Breast epithelium (tissue), 4 donors: ENCODE data around the gene SLFN5. TPM values are rescaled to one million over a fixed set of nuclear protein-coding genes. Genes with fewer than 3 reads are reported as not detected.
"Not testable (repeated sequence)": the region's sequence is repeated elsewhere in the genome, so short reads cannot be mapped to it uniquely, and the experiment has no call there.

Source experiments
- DNase-seq, 2 donors: peaks; one replicate each; pipeline ENCODE4 v3.0.0-alpha.2; 2019; ENCODE audit warnings: low spot score in 2 of 2
- H3K27ac ChIP-seq, 2 donors: fragments of 200-600 bp; sonication (generic) in 1 of 2; one replicate each; pipeline ENCODE4 v1.5.1; 2016 to 2019; ENCODE audit warnings: mild to moderate bottlenecking in 1 of 2
- H3K27me3 ChIP-seq, 2 donors: fragments of 200-600 bp; sonication (generic) in 1 of 2; one replicate each; pipeline versions ENCODE4 v1.5.1 to v1.6.0; 2017 to 2019; ENCODE audit warnings: control low read depth in 1 of 2, mild to moderate bottlenecking in 1 of 2
- H3K36me3 ChIP-seq: fragments of 200-600 bp; one replicate; pipeline ENCODE4 v1.5.1; 2019
- H3K4me1 ChIP-seq, 2 donors: fragments of 200-600 bp; sonication (generic); one replicate each; pipeline ENCODE4 v1.5.1; 2016 to 2019; ENCODE audit warnings: control low read depth in 1 of 2
- H3K4me3 ChIP-seq, 3 donors: fragments of 200-600 bp; sonication (generic); 1 replicate in 2 of 3; 2 replicates in 1 of 3; pipeline ENCODE4 v1.5.1; 2016 to 2019; ENCODE audit warnings: mild to moderate bottlenecking in 3 of 3, moderate library complexity in 2 of 3
- H3K9me3 ChIP-seq, 2 donors: fragments of 200-600 bp; sonication (generic) in 1 of 2; one replicate each; pipeline ENCODE4 v1.5.1; 2016 to 2019; ENCODE audit warnings: control low read depth in 1 of 2
- POLR2A ChIP-seq: fragments of 450-650 bp; IDR thresholded peaks from one replicate; pipeline ENCODE4 v1.6.1; 2016; ENCODE audit warnings: antibody characterized with exemption, mild to moderate bottlenecking, moderate library complexity
- POLR2AphosphoS5 ChIP-seq, 3 donors: sonication (generic); formaldehyde crosslinking; IDR thresholded peaks; one replicate each; pipeline ENCODE4 v1.6.1; 2017; ENCODE audit warnings: antibody characterized with exemption in 3 of 3
- intact Hi-C: fragments of 100-400 bp; cut with DNase I; formaldehyde crosslinking; loops from one replicate; pipeline ENCODE4 v1.15.1; 2023; ENCODE audit warnings: low total_unique reads
- total RNA-seq, 3 donors: library from RNA; depleted of rRNA; stranded (reverse); fragments of >200 nt; gene quantifications; one replicate each; pipeline ENCODE4 v1.1.0, GENCODE V29; 2016
- TF ChIP-seq, protein P1 (sequence below), 3 donors: fragments of 450-650 bp; IDR thresholded peaks; one replicate each; pipeline ENCODE4 v1.5.1; 2016 to 2017; ENCODE audit warnings: antibody characterized with exemption in 3 of 3, mild to moderate bottlenecking in 3 of 3, moderate library complexity in 3 of 3

SLFN5 gene
- total RNA-seq, 3 donors from 2014 or later, result 29.8 to 35.0 (median 34.1) TPM

DNA sequence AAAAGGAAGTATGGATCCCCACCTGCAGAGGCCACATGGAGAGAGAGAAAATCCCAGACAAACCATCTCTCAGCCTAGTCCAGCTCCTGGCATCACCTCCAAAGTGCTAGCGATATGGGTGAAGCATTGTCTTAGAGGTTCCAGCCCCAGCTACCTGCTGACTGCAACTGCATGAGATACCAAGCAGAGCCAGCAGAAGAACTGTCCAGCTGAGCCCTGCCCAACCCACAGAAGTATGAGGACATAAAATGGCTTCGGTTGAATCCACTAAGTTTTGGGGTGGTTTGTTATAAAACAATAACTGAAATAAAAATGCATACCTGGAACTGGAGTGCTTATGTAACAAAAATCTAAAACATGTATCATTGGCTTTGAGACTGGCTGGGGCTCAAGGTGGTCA is 20.4 kb upstream of the SLFN5 start:
- Histone ChIP-seq H3K27ac (no peak overlapping the region), H3K4me3 (no peak overlapping the region), H3K27me3 (no peaks in the 10 kb centered on the region), H3K4me1 (no peaks in the 10 kb centered on the region), H3K9me3 (peaks cover 0 to 3% of the 10 kb centered on the region in 2 donors), H3K36me3 (no peaks in the 10 kb centered on the region)
- no peak for DNase-seq
- intact Hi-C loops, result no loop called here
- no peak for TF ChIP-seq POLR2A
- TF ChIP-seq POLR2AphosphoS5 (IDR thresholded peaks at IDR 0.05), result no peak
- TF ChIP-seq, protein P1, sequence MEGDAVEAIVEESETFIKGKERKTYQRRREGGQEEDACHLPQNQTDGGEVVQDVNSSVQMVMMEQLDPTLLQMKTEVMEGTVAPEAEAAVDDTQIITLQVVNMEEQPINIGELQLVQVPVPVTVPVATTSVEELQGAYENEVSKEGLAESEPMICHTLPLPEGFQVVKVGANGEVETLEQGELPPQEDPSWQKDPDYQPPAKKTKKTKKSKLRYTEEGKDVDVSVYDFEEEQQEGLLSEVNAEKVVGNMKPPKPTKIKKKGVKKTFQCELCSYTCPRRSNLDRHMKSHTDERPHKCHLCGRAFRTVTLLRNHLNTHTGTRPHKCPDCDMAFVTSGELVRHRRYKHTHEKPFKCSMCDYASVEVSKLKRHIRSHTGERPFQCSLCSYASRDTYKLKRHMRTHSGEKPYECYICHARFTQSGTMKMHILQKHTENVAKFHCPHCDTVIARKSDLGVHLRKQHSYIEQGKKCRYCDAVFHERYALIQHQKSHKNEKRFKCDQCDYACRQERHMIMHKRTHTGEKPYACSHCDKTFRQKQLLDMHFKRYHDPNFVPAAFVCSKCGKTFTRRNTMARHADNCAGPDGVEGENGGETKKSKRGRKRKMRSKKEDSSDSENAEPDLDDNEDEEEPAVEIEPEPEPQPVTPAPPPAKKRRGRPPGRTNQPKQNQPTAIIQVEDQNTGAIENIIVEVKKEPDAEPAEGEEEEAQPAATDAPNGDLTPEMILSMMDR (IDR thresholded peaks at IDR 0.05), result no peak

DNA sequence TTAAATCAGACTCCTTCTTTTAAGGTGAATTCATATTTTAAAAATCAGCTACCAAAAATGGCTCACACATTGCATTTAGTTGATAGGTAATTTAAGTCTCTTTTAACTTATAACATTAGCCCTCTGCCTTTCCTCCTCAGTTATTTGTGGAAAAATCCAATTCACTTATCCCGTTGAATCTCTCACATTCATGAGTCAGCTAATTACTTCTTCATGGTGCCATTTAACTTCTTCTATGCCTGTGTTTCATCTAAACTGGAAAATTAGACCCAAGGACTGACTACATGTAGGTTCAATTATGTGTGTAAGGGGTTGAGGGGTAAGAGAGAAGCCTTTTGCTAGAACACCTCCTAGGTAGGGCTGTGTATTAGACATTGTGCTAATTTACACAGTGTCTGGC is 18.4 kb upstream of the SLFN5 start:
- Histone ChIP-seq H3K27ac (no peak overlapping the region), H3K36me3 (no peaks in the 10 kb centered on the region), H3K27me3 (no peaks in the 10 kb centered on the region), H3K9me3 (peaks cover 0 to 3% of the 10 kb centered on the region in 2 donors), H3K4me3 (no peak overlapping the region), H3K4me1 (no peaks in the 10 kb centered on the region)
- TF ChIP-seq, protein P1 (IDR thresholded peaks at IDR 0.05), result no peak
- no peak for TF ChIP-seq POLR2A
- no peak for TF ChIP-seq POLR2AphosphoS5 (IDR thresholded peaks at IDR 0.05)
- DNase-seq, result no peak
- intact Hi-C loops, result no loop called here

DNA sequence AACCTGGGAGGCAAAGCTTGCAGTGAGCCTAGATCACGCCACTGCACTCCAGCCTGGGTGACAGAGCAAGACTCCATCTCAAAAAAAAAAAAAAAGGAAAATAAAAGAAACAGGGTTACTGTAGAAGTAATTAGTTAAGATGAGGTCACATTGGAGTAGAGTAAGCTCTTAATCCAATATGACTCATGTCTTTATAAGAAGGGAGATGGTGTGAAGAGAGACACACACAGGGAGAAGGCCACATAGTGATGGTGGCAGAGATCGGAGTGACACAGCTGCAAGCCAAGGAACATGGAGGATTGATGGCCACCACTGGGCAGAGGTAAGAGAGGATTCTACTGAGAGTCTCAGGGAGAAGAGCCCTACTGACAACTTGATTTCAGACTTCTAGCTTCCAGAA is 15.3 kb upstream of the SLFN5 start:
- no peak for DNase-seq
- H3K4me1 ChIP-seq, result no peaks in the 10 kb centered on the region
- intact Hi-C loops, result no loop called here
- H3K9me3 ChIP-seq, result peaks cover 0 to under 1% of the 10 kb centered on the region in 2 donors
- no peak for TF ChIP-seq POLR2AphosphoS5 (IDR thresholded peaks at IDR 0.05)
- TF ChIP-seq POLR2A, result no peak
- TF ChIP-seq, protein P1 (IDR thresholded peaks at IDR 0.05), result no peak
- H3K4me3 ChIP-seq, result no peak overlapping the region
- H3K27me3 ChIP-seq, result no peaks in the 10 kb centered on the region
- H3K36me3 ChIP-seq, result no peaks in the 10 kb centered on the region
- H3K27ac ChIP-seq, result no peak overlapping the region

DNA sequence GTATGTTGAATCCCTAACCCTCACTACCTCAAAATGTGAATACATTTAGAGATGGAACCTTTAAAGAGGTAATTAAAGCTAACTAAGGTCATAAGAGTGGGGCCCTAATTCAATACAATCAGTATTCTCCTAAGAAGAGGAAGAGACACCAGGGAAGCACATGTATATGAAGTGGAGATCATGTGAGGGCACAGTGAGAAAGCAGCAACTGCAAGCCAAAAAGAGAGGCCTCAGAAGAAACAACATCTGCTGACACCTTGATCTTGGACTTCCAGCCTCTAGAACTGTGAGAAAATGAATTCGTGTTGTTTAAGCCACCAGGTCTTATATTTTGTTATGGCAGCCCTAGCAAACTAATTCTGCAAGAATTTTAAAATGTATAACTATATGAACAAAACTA is 13.2 kb upstream of the SLFN5 start:
- Histone ChIP-seq H3K4me1 (no peaks in the 10 kb centered on the region), H3K4me3 (no peak overlapping the region), H3K36me3 (no peaks in the 10 kb centered on the region), H3K27me3 (no peaks in the 10 kb centered on the region), H3K27ac (no peak overlapping the region), H3K9me3 (no peaks in the 10 kb centered on the region)
- DNase-seq, result no peak
- TF ChIP-seq, protein P1 (IDR thresholded peaks at IDR 0.05), result no peak
- no peak for TF ChIP-seq POLR2A
- TF ChIP-seq POLR2AphosphoS5 (IDR thresholded peaks at IDR 0.05), result no peak
- intact Hi-C loops, result no loop called here

DNA sequence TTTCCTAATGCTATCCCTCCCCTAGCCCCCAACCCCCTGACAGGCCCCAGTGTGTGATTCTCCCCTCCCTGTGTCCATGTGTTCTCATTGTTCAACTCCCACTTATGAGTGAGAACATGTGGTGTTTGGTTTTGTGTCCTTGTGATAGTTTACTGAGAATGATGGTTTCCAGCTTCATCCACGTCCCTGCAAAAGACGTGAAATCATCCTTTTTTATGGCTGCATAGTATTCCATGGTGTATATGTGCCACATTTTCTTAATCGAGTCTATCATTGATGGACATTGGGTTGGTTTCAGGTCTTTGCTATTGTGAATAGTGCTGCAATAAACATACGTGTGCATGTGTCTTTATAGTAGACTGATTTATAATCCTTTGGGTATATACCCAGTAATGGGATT is 8.6 kb upstream of the SLFN5 start:
- H3K9me3 ChIP-seq, H3K27me3 ChIP-seq, H3K27ac ChIP-seq, DNase-seq, H3K4me3 ChIP-seq, H3K4me1 ChIP-seq, intact Hi-C loops, H3K36me3 ChIP-seq: not testable (repeated sequence)

DNA sequence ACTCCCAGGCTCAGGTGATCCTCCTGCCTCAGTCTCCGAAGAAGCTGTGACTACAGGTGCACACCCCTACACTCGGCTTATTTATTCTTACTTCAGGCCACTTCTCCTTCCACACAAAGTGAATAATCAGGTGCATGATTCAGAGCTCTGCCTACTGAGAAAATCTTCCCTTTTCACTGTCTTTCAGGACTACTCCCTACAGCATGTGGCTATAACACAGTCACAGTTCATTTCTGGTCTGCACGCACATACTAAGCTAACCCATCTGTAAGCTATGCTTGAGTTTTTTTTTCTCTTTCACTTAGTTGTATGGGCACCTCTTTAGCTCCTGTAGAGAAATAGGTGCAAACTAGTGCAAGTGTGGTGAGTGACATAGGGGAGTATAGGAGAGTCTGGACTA is 7.6 kb upstream of the SLFN5 start:
- intact Hi-C loops, result loop anchor here (5.0 kb wide), 1 partner anchor 422 kb away; no protein-coding TSS in a partner anchor

More for the DNA sequence above, 7.6 kb upstream of the SLFN5 start:
- no peaks in the 10 kb centered on the region for H3K9me3 ChIP-seq
- H3K27me3 ChIP-seq, result no peaks in the 10 kb centered on the region
- TF ChIP-seq, protein P1 (IDR thresholded peaks at IDR 0.05), result no peak
- TF ChIP-seq POLR2AphosphoS5 (IDR thresholded peaks at IDR 0.05), result no peak
- DNase-seq, result no peak
- no peaks in the 10 kb centered on the region for H3K4me1 ChIP-seq
- H3K27ac ChIP-seq, result no peak overlapping the region
- no peak overlapping the region for H3K4me3 ChIP-seq
- H3K36me3 ChIP-seq, result no peaks in the 10 kb centered on the region
